Measurements from ENCODE around the gene LRCH1. TPM values are rescaled to one million over a fixed set of nuclear protein-coding genes. Genes with fewer than 3 reads are reported as not detected.
A peak's percentile ranks its signal among the peaks of the same experiment; 100 is the strongest.

LRCH1 gene, protein sequence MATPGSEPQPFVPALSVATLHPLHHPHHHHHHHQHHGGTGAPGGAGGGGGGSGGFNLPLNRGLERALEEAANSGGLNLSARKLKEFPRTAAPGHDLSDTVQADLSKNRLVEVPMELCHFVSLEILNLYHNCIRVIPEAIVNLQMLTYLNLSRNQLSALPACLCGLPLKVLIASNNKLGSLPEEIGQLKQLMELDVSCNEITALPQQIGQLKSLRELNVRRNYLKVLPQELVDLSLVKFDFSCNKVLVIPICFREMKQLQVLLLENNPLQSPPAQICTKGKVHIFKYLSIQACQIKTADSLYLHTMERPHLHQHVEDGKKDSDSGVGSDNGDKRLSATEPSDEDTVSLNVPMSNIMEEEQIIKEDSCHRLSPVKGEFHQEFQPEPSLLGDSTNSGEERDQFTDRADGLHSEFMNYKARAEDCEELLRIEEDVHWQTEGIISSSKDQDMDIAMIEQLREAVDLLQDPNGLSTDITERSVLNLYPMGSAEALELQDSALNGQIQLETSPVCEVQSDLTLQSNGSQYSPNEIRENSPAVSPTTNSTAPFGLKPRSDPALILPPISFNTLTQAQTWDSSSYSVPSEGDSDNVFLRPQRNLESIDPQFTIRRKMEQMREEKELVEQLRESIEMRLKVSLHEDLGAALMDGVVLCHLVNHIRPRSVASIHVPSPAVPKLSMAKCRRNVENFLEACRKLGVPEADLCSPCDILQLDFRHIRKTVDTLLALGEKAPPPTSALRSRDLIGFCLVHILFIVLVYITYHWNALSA
- total RNA-seq (39.0 TPM), polyA plus RNA-seq (ENCODE audit: insufficient read depth, low read depth, low replicate concordance) (10.2 TPM)
- long read RNA-seq, donor 1, full-length matches to known transcripts: 1 of 1 reads
- long read RNA-seq, donor 1, partial matches to known transcripts: 0 of 1 reads
- long read RNA-seq, donor 1, other reads (novel, unspliced or antisense): 0 of 1 reads
- long read RNA-seq, donor 2, full-length matches to known transcripts: 1 of 1 reads
- long read RNA-seq, donor 2, partial matches to known transcripts: 0 of 1 reads
- long read RNA-seq, donor 2, other reads (novel, unspliced or antisense): 0 of 1 reads
- long read RNA-seq, donor 3: 0 reads
- long read RNA-seq, donor 4, full-length matches to known transcripts: 4 of 4 reads
- long read RNA-seq, donor 4, partial matches to known transcripts: 0 of 4 reads
- long read RNA-seq, donor 4, other reads (novel, unspliced or antisense): 0 of 4 reads
- long read RNA-seq, donor 5: 0 reads
- long read RNA-seq, donor 6, partial matches to known transcripts: 955 of 987 reads
- long read RNA-seq, donor 6, other reads (novel, unspliced or antisense): 32 of 987 reads
- long read RNA-seq, donor 7, full-length matches to known transcripts: 20 of 31 reads
- long read RNA-seq, donor 7, partial matches to known transcripts: 8 of 31 reads
- long read RNA-seq, donor 7, other reads (novel, unspliced or antisense): 3 of 31 reads
- long read RNA-seq, donor 8, full-length matches to known transcripts: 2 of 505 reads
- long read RNA-seq, donor 8, partial matches to known transcripts: 285 of 505 reads
- long read RNA-seq, donor 8, other reads (novel, unspliced or antisense): 218 of 505 reads
- long read RNA-seq, donor 9, full-length matches to known transcripts: 1 of 1 reads
- long read RNA-seq, donor 9, partial matches to known transcripts: 0 of 1 reads
- long read RNA-seq, donor 9, other reads (novel, unspliced or antisense): 0 of 1 reads
- long read RNA-seq, donor 10, full-length matches to known transcripts: 1 of 382 reads
- long read RNA-seq, donor 10, partial matches to known transcripts: 257 of 382 reads
- long read RNA-seq, donor 10, other reads (novel, unspliced or antisense): 124 of 382 reads

DNA sequence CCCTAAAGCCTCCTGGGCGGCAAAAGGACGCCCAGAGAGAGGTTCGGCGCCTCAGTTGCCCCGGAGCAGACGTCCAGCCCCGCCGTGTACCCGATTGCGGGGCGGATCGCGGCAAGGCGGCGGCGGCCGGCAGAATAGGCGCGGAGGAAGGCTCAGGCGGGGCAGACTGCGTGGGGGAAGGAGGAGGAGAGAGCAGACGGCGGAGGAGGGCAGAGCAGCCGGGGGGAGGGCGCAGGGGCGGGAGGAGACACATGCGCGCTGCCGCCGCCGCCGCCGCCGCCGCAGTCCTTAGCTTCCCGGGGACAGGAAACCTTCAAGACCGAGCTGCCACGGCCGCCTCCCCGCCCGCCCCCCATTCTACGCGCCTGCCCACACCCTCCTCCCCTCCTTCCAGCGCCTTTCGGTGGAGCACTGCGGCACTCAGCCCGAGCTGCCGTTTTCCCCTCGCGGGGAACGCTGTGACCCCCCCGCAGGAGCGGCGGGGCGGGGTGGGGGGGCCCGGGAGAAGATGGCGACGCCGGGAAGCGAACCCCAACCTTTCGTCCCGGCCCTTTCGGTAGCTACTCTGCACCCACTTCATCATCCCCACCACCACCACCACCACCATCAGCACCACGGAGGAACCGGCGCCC is at the start of gene LRCH1:
TSS of gene LRCH1 (plus strand) at position 282 of the 632 bp plus-strand sequence. CDS start at position 509, 227 bp downstream.
- peak within 1 kb of the TSS; percentile 46 to 94 (median 87) for H3K9ac ChIP-seq (ENCODE audit: low read length in 3 of 3)
- FAIRE-seq: no peak
- H3K4me3 ChIP-seq (ENCODE audit: low read length in 3 of 3): peak within 1 kb of the TSS; percentile 72 to 90 (median 89)
- H3K36me3 ChIP-seq (ENCODE audit: control insufficient read depth in 2 of 3, insufficient read depth in 3 of 3, low read length in 3 of 3): no peaks in the 10 kb centered on the region
- TF ChIP-seq, protein P1, sequence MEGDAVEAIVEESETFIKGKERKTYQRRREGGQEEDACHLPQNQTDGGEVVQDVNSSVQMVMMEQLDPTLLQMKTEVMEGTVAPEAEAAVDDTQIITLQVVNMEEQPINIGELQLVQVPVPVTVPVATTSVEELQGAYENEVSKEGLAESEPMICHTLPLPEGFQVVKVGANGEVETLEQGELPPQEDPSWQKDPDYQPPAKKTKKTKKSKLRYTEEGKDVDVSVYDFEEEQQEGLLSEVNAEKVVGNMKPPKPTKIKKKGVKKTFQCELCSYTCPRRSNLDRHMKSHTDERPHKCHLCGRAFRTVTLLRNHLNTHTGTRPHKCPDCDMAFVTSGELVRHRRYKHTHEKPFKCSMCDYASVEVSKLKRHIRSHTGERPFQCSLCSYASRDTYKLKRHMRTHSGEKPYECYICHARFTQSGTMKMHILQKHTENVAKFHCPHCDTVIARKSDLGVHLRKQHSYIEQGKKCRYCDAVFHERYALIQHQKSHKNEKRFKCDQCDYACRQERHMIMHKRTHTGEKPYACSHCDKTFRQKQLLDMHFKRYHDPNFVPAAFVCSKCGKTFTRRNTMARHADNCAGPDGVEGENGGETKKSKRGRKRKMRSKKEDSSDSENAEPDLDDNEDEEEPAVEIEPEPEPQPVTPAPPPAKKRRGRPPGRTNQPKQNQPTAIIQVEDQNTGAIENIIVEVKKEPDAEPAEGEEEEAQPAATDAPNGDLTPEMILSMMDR (IDR thresholded peaks at IDR 0.05; ENCODE audit: borderline replicate concordance, extremely low read depth, insufficient read depth): no peak
- H3K27me3 ChIP-seq (ENCODE audit: control insufficient read depth, insufficient read depth, low read length): no peaks in the 10 kb centered on the region
- intact Hi-C loops (cut with DNase I): loop anchor here (10.0 kb wide), 1 partner anchor 132 kb away; no protein-coding TSS in a partner anchor
- no peaks in the 10 kb centered on the region for H3K9me3 ChIP-seq (ENCODE audit: control insufficient read depth in 2 of 3, insufficient read depth in 1 of 3, low read length in 3 of 3)
- peak within 1 kb of the TSS; percentile 96 to 97 for H3K27ac ChIP-seq (ENCODE audit: low read depth in 2 of 2, low read length in 2 of 2)
- peaks cover 0 to 10% (median 3%) of the 10 kb centered on the region in 3 donors for H3K4me1 ChIP-seq (ENCODE audit: control insufficient read depth in 2 of 3, insufficient read depth in 2 of 3, low read depth in 1 of 3, low read length in 3 of 3)
- peak; percentile 93 to 97 (median 95) for DNase-seq

DNA sequence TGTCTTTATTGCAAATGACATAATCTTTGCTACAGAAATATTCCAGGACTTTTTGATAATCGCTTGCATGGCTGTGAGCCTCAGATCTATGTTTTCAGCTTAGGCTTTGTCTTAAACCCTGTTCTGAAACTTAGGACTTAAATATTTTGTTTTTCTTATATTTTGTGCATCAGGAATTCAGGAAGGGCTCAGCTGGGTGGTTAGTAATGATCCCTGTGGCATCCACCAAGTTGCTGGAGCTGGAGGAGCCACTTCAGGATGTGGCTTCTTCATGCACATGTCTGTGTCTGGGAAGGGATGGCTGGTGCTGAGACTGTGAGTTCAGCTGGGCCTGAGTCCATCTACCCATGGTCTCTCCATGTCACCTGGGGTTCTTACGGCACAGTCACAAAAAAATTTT is 48.9 kb upstream of the LRCH1 start:
- intact Hi-C loops (cut with DNase I): no loop called here
- no peak for FAIRE-seq
- Histone ChIP-seq H3K36me3 (ENCODE audit: control insufficient read depth in 2 of 3, insufficient read depth in 3 of 3, low read length in 3 of 3) (no peaks in the 10 kb centered on the region), H3K4me3 (ENCODE audit: low read length in 3 of 3) (no peak overlapping the region), H3K27me3 (ENCODE audit: control insufficient read depth, insufficient read depth, low read length) (no peaks in the 10 kb centered on the region), H3K4me1 (ENCODE audit: control insufficient read depth in 2 of 3, insufficient read depth in 2 of 3, low read depth in 1 of 3, low read length in 3 of 3) (no peaks in the 10 kb centered on the region), H3K27ac (ENCODE audit: low read depth in 2 of 2, low read length in 2 of 2) (no peak overlapping the region), H3K9me3 (ENCODE audit: control insufficient read depth in 2 of 3, insufficient read depth in 1 of 3, low read length in 3 of 3) (peaks cover 0 to 3% (median 0%) of the 10 kb centered on the region in 3 donors), H3K9ac (ENCODE audit: low read length in 3 of 3) (no peak overlapping the region)
- TF ChIP-seq, protein P1 (IDR thresholded peaks at IDR 0.05; ENCODE audit: borderline replicate concordance, extremely low read depth, insufficient read depth): no peak
- no peak for DNase-seq

Measured in kidney (tissue), 22 donors.